Measurements from ENCODE around the gene PDF.

PDF gene

GRCh38 chr16:69286941-69287713, 43.3 kb downstream of the PDF start:
- DNase-seq (ENCODE audit: insufficient read length, low spot score) (peak; percentile 22), FAIRE-seq (peak; percentile 44)

- FAIRE-seq, result no peak
- no peak for DNase-seq (ENCODE audit: insufficient read length, low spot score)
Observed at GRCh38 chr16:69285240-69285639, 45.1 kb downstream of the PDF start.

- no peak for FAIRE-seq
Observed at GRCh38 chr16:69283851-69284250, 46.5 kb downstream of the PDF start.

GRCh38 chr16:69277413-69277812, 53.0 kb downstream of the PDF start:
- FAIRE-seq, result no peak
- DNase-seq (ENCODE audit: insufficient read length, low spot score), result no peak

More at GRCh38 chr16:69283851-69284250, 46.5 kb downstream of the PDF start:
- DNase-seq (ENCODE audit: insufficient read length, low spot score), result no peak

Measured in GM19239 (cell line).